ENCODE measurements around the gene GARIN3. TPM values are rescaled to one million over a fixed set of nuclear protein-coding genes. Genes with fewer than 3 reads are reported as not detected.

The GARIN3 gene
- total RNA-seq, 3 donors from 2014 or later, result 0.18 to 0.25 (median 0.22) TPM

Other genes starting within 250 kb of the GARIN3 start
- gene TIMD4, start 203.0 kb downstream of the GARIN3 start, total RNA-seq, result 1 to 10 TPM in 2 of 3 donors, under 1 TPM in 1; 0.52 to 1.4 (median 1.2) TPM
- not detected for gene HAVCR1, start 107.1 kb downstream of the GARIN3 start, total RNA-seq
- 1 to 10 TPM; 3.4 to 8.9 (median 4.4) TPM for gene HAVCR2, start 57.2 kb downstream of the GARIN3 start, total RNA-seq
- 1 to 10 TPM; 7.5 to 9.3 (median 9.1) TPM for gene MED7, start 23.4 kb downstream of the GARIN3 start, total RNA-seq
- gene ITK, start 14.6 kb upstream of the GARIN3 start, total RNA-seq, result 100 to 1,000 TPM; 227 to 260 (median 249) TPM
- 100 to 1,000 TPM; 160 to 191 (median 175) TPM for gene CYFIP2, start 99.9 kb upstream of the GARIN3 start, total RNA-seq